HG03457 (cell line): ENCODE measurements around the gene CCNG1.
"Not testable (repeated sequence)": the region's sequence is repeated elsewhere in the genome, so short reads cannot be mapped to it uniquely, and the experiment has no call there.

Experiments used
- ATAC-seq: cut with Tn5 transposase; IDR thresholded peaks from one replicate; pipeline ENCODE4 v1.9.1; 2021; ENCODE audit warnings: moderate number of reproducible peaks; ENCODE audit not compliant: unreplicated experiment

The CCNG1 gene

GRCh38 chr5:163440954-163441353, 3.6 kb downstream of the CCNG1 start:
- ATAC-seq, result no peak

- no peak for ATAC-seq
Observed at GRCh38 chr5:163444526-163444925, 7.1 kb downstream of the CCNG1 start.

GRCh38 chr5:163445345-163445744, 8.0 kb downstream of the CCNG1 start:
- no peak for ATAC-seq

GRCh38 chr5:163447191-163447590, 9.8 kb downstream of the CCNG1 start:
- ATAC-seq, result no peak

- no peak for ATAC-seq
Observed at GRCh38 chr5:163447875-163448274, 10.5 kb downstream of the CCNG1 start.

GRCh38 chr5:163448491-163448890, 11.1 kb downstream of the CCNG1 start:
- no peak for ATAC-seq

GRCh38 chr5:163451489-163451888, 14.1 kb downstream of the CCNG1 start:
- no peak for ATAC-seq

GRCh38 chr5:163453705-163454104, 16.3 kb downstream of the CCNG1 start:
- ATAC-seq, result no peak

GRCh38 chr5:163455406-163455805, 18.0 kb downstream of the CCNG1 start:
- not testable (repeated sequence) for ATAC-seq

- ATAC-seq, result no peak
Observed at GRCh38 chr5:163456029-163456589, 18.7 kb downstream of the CCNG1 start.

GRCh38 chr5:163456840-163457239, 19.4 kb downstream of the CCNG1 start:
- ATAC-seq, result no peak

GRCh38 chr5:163458778-163459385, 21.5 kb downstream of the CCNG1 start:
- no peak for ATAC-seq

GRCh38 chr5:163459462-163459818, 22.0 kb downstream of the CCNG1 start:
- peak; percentile 4 for ATAC-seq

- peak; percentile 78 for ATAC-seq
Observed at GRCh38 chr5:163459819-163460561, 22.6 kb downstream of the CCNG1 start, which contains the start of gene NUDCD2. NUDCD2 (minus strand) TSS chr5:163460102; CDS start chr5:163460050, 52 bp downstream.

GRCh38 chr5:163460562-163461171, 23.3 kb downstream of the CCNG1 start, which contains the start of gene HMMR:
HMMR (plus strand) TSS chr5:163460632; CDS start chr5:163460693, 61 bp downstream.
- ATAC-seq, result no peak

GRCh38 chr5:163463063-163463435, 25.7 kb downstream of the CCNG1 start:
- no peak for ATAC-seq

- no peak for ATAC-seq
Observed at GRCh38 chr5:163467682-163468081, 30.3 kb downstream of the CCNG1 start.

- no peak for ATAC-seq
Observed at GRCh38 chr5:163473635-163474243, 36.3 kb downstream of the CCNG1 start.

- no peak for ATAC-seq
Observed at GRCh38 chr5:163475411-163475810, 38.0 kb downstream of the CCNG1 start.

- ATAC-seq, result no peak
Observed at GRCh38 chr5:163478126-163478981, 41.0 kb downstream of the CCNG1 start.

- ATAC-seq, result no peak
Observed at GRCh38 chr5:163478982-163479271, 41.5 kb downstream of the CCNG1 start.
